Epithelial cell of esophagus (primary cell): ENCODE results near the gene ZNF639.

ENCODE experiments used
- DNase-seq: peaks from one replicate; pipeline ENCODE4 v3.0.0; 2010; ENCODE audit warnings: low read depth
- H3K4me3 ChIP-seq: 2 replicates; pipeline ENCODE4 v1.5.1; 2011; ENCODE audit warnings: mild to moderate bottlenecking, low read length, control low read depth
- CTCF ChIP-seq: IDR thresholded peaks from 2 replicates; pipeline ENCODE4 v1.5.1; 2011; ENCODE audit warnings: low read depth, mild to moderate bottlenecking, low read length, control low read depth, inconsistent platforms; ENCODE audit not compliant: insufficient read depth; ENCODE audit errors: missing control alignments

ZNF639 gene

GRCh38 chr3:179318876-179319275 lies 4.0 kb upstream of the ZNF639 start:
- H3K4me3 ChIP-seq, result no peak overlapping the region
- DNase-seq, result peak; percentile 72
- TF ChIP-seq CTCF, result no peak

GRCh38 chr3:179321668-179322285 lies 1.1 kb upstream of the ZNF639 start:
- no peak overlapping the region for H3K4me3 ChIP-seq
- peak; percentile 52 for DNase-seq
- TF ChIP-seq CTCF, result peak; percentile 47

- peak overlapping the region; percentile 80 for H3K4me3 ChIP-seq
- DNase-seq, result peak; percentile 71
- peak; percentile 4 for TF ChIP-seq CTCF
Observed at GRCh38 chr3:179323197-179324110, 623 bp downstream of the ZNF639 start.

GRCh38 chr3:179324270-179324754 lies 1.5 kb downstream of the ZNF639 start:
- TF ChIP-seq CTCF, result no peak
- DNase-seq, result peak; percentile 50
- H3K4me3 ChIP-seq, result peak overlapping the region; percentile 80

GRCh38 chr3:179330438-179330837 lies 7.6 kb downstream of the ZNF639 start:
- DNase-seq, result no peak
- H3K4me3 ChIP-seq, result no peak overlapping the region
- TF ChIP-seq CTCF, result no peak

- no peak for TF ChIP-seq CTCF
- H3K4me3 ChIP-seq, result no peak overlapping the region
- DNase-seq, result no peak
Observed at GRCh38 chr3:179332240-179332639, 9.4 kb downstream of the ZNF639 start.
